Skeletal muscle satellite cell (primary cell): ENCODE results near the gene AIFM1.
A peak's percentile ranks its signal among the peaks of the same experiment; 100 is the strongest.

ENCODE experiments used
- H3K27me3 ChIP-seq: 2 replicates; pipeline ENCODE4 v1.7.0; 2013; ENCODE audit warnings: low read length; ENCODE audit not compliant: control insufficient read depth, insufficient read depth
- H3K36me3 ChIP-seq: 2 replicates; pipeline ENCODE4 v1.7.0; 2013; ENCODE audit warnings: mild to moderate bottlenecking, control low read depth, low read length; ENCODE audit not compliant: insufficient read depth
- H3K4me1 ChIP-seq: 2 replicates; pipeline ENCODE4 v1.7.0; 2013; ENCODE audit warnings: low read length; ENCODE audit not compliant: control insufficient read depth, insufficient read depth
- H3K4me2 ChIP-seq: 2 replicates; pipeline ENCODE4 v1.7.0; 2013; ENCODE audit warnings: mild to moderate bottlenecking, low read length
- H3K4me3 ChIP-seq: 2 replicates; pipeline ENCODE4 v1.7.0; 2013; ENCODE audit warnings: low read length
- H3K9ac ChIP-seq: 2 replicates; pipeline ENCODE4 v1.7.0; 2013; ENCODE audit warnings: mild to moderate bottlenecking, low read depth, low read length, moderate library complexity
- H3K9me3 ChIP-seq: replicated peaks from 2 replicates; pipeline ENCODE4 v1.7.0; 2013; ENCODE audit warnings: mild to moderate bottlenecking, control low read depth, low read length

The AIFM1 gene

GRCh38 chrX:130136961-130137360, 28.7 kb downstream of the AIFM1 start:
- Histone ChIP-seq H3K4me2 (no peak overlapping the region), H3K36me3 (peaks cover 25% of the 10 kb centered on the region), H3K9me3 (no peaks in the 10 kb centered on the region), H3K27me3 (no peaks in the 10 kb centered on the region), H3K4me3 (no peak overlapping the region), H3K4me1 (no peaks in the 10 kb centered on the region), H3K9ac (no peak overlapping the region)

- Histone ChIP-seq H3K9ac (no peak overlapping the region), H3K4me2 (no peak overlapping the region), H3K27me3 (no peaks in the 10 kb centered on the region), H3K4me3 (no peak overlapping the region), H3K9me3 (no peaks in the 10 kb centered on the region), H3K36me3 (peaks cover 25% of the 10 kb centered on the region), H3K4me1 (no peaks in the 10 kb centered on the region)
These were observed 29.1 kb downstream of the AIFM1 start for GRCh38 chrX:130136496-130136895.

GRCh38 chrX:130130990-130131389, 34.7 kb downstream of the AIFM1 start:
- Histone ChIP-seq H3K9ac (no peak overlapping the region), H3K4me1 (no peaks in the 10 kb centered on the region), H3K4me3 (no peak overlapping the region), H3K9me3 (no peaks in the 10 kb centered on the region), H3K27me3 (no peaks in the 10 kb centered on the region), H3K36me3 (peaks cover 12% of the 10 kb centered on the region), H3K4me2 (no peak overlapping the region)

GRCh38 chrX:130125091-130125874, 40.4 kb downstream of the AIFM1 start:
- Histone ChIP-seq H3K4me1 (peaks cover 4% of the 10 kb centered on the region), H3K9ac (no peak overlapping the region)

GRCh38 chrX:130124577-130124976, 41.1 kb downstream of the AIFM1 start:
- H3K36me3 ChIP-seq: peaks cover 7% of the 10 kb centered on the region
- no peak overlapping the region for H3K9ac ChIP-seq
- H3K9me3 ChIP-seq: no peaks in the 10 kb centered on the region
- H3K27me3 ChIP-seq: no peaks in the 10 kb centered on the region
- H3K4me2 ChIP-seq: no peak overlapping the region
- H3K4me3 ChIP-seq: no peak overlapping the region
- H3K4me1 ChIP-seq: peaks cover 9% of the 10 kb centered on the region

More at GRCh38 chrX:130125091-130125874, 40.4 kb downstream of the AIFM1 start:
- Histone ChIP-seq H3K4me2 (no peak overlapping the region), H3K9me3 (no peaks in the 10 kb centered on the region), H3K36me3 (peaks cover 7% of the 10 kb centered on the region), H3K4me3 (no peak overlapping the region), H3K27me3 (no peaks in the 10 kb centered on the region)

GRCh38 chrX:130121505-130121800, 44.2 kb downstream of the AIFM1 start:
- Histone ChIP-seq H3K27me3 (no peaks in the 10 kb centered on the region), H3K4me3 (peak overlapping the region; percentile 64), H3K4me2 (peak overlapping the region; percentile 86), H3K4me1 (peaks cover 25% of the 10 kb centered on the region), H3K36me3 (no peaks in the 10 kb centered on the region), H3K9ac (peak overlapping the region; percentile 73), H3K9me3 (no peaks in the 10 kb centered on the region)

- H3K27me3 ChIP-seq: no peaks in the 10 kb centered on the region
- no peaks in the 10 kb centered on the region for H3K9me3 ChIP-seq
- H3K4me2 ChIP-seq: peak overlapping the region; percentile 86
- peaks cover 25% of the 10 kb centered on the region for H3K4me1 ChIP-seq
- no peaks in the 10 kb centered on the region for H3K36me3 ChIP-seq
- H3K4me3 ChIP-seq: peak overlapping the region; percentile 64
- H3K9ac ChIP-seq: peak overlapping the region; percentile 73
These were observed 44.7 kb downstream of the AIFM1 start for GRCh38 chrX:130120746-130121504.

GRCh38 chrX:130120321-130120731, 45.3 kb downstream of the AIFM1 start:
- Histone ChIP-seq H3K4me3 (peak overlapping the region; percentile 64), H3K9me3 (no peaks in the 10 kb centered on the region)

GRCh38 chrX:130119312-130119898, 46.2 kb downstream of the AIFM1 start:
- Histone ChIP-seq H3K27me3 (no peaks in the 10 kb centered on the region), H3K9me3 (no peaks in the 10 kb centered on the region), H3K4me3 (peak overlapping the region; percentile 37), H3K9ac (no peak overlapping the region), H3K36me3 (no peaks in the 10 kb centered on the region), H3K4me1 (peaks cover 25% of the 10 kb centered on the region), H3K4me2 (peak overlapping the region; percentile 69)

More at GRCh38 chrX:130120321-130120731, 45.3 kb downstream of the AIFM1 start:
- Histone ChIP-seq H3K36me3 (no peaks in the 10 kb centered on the region), H3K4me1 (peaks cover 25% of the 10 kb centered on the region), H3K4me2 (peak overlapping the region; percentile 86), H3K27me3 (no peaks in the 10 kb centered on the region), H3K9ac (peak overlapping the region; percentile 73)

- H3K4me2 ChIP-seq: peak overlapping the region; percentile 69
- no peaks in the 10 kb centered on the region for H3K36me3 ChIP-seq
- H3K4me1 ChIP-seq: peaks cover 32% of the 10 kb centered on the region
- no peak overlapping the region for H3K9ac ChIP-seq
- no peaks in the 10 kb centered on the region for H3K9me3 ChIP-seq
- peak overlapping the region; percentile 37 for H3K4me3 ChIP-seq
- no peaks in the 10 kb centered on the region for H3K27me3 ChIP-seq
These were observed 47.0 kb downstream of the AIFM1 start for GRCh38 chrX:130118441-130119311.

GRCh38 chrX:130117166-130117565, 48.5 kb downstream of the AIFM1 start:
- Histone ChIP-seq H3K9me3 (no peaks in the 10 kb centered on the region), H3K36me3 (no peaks in the 10 kb centered on the region), H3K4me2 (no peak overlapping the region), H3K4me3 (no peak overlapping the region), H3K4me1 (peaks cover 33% of the 10 kb centered on the region), H3K27me3 (no peaks in the 10 kb centered on the region), H3K9ac (no peak overlapping the region)
